MCF 10A (cell line): Measurements from ENCODE around the gene PUSL1. TPM values are rescaled to one million over a fixed set of nuclear protein-coding genes. Genes with fewer than 3 reads are reported as not detected.

Experiments used
- BruUV-seq: library from RNA; stranded (reverse); fragments of 400-500 nt; replicated peaks from 2 replicates; lab custom pipeline; 2021; lab: Mats Ljungman, UMichigan
- CTCF ChIA-PET: fragments of 300-600 bp; sonication (Branson Sonifier 250); formaldehyde crosslinking; extraction: SDS; loops from one replicate; lab custom pipeline; 2021; ENCODE audit warnings: antibody characterized with exemption, inconsistent platforms; lab: Yijun Ruan, JAX
- POLR2A ChIA-PET: fragments of 300-600, 350-650 bp; sonication (Branson Sonifier 250); formaldehyde crosslinking; extraction: SDS; loops from one replicate; lab custom pipeline; 2020; ENCODE audit warnings: antibody characterized with exemption, inconsistent platforms; lab: Yijun Ruan, JAX
- DNase-seq: peaks from one replicate; pipeline ENCODE4 v3.0.0-alpha.2; 2018; ENCODE audit not compliant: unreplicated experiment
- H3K27ac Mint-ChIP-seq: one replicate; pipeline ENCODE4 v1.8.0; 2022; ENCODE audit warnings: mild to moderate bottlenecking, low read depth, mixed read lengths; ENCODE audit not compliant: unreplicated experiment
- H3K27me3 Mint-ChIP-seq: one replicate; pipeline ENCODE4 v1.8.0; 2022; ENCODE audit warnings: mixed read lengths; ENCODE audit not compliant: insufficient read depth, unreplicated experiment
- H3K36me3 Mint-ChIP-seq: one replicate; pipeline ENCODE4 v1.8.0; 2022; ENCODE audit warnings: mild to moderate bottlenecking, moderate library complexity, mixed read lengths; ENCODE audit not compliant: insufficient read depth, unreplicated experiment
- H3K4me1 Mint-ChIP-seq: one replicate; pipeline ENCODE4 v1.8.0; 2022; ENCODE audit warnings: mixed read lengths; ENCODE audit not compliant: insufficient read depth, unreplicated experiment
- H3K4me3 Mint-ChIP-seq: one replicate; pipeline ENCODE4 v1.8.0; 2022; ENCODE audit warnings: mild to moderate bottlenecking, moderate library complexity, mixed read lengths; ENCODE audit not compliant: unreplicated experiment
- H3K9me3 Mint-ChIP-seq: one replicate; pipeline ENCODE4 v1.8.0; 2022; ENCODE audit warnings: mixed read lengths; ENCODE audit not compliant: unreplicated experiment
- CTCF ChIP-seq: fragments of 200-600 bp; IDR thresholded peaks from one replicate; pipeline ENCODE4 v1.8.0; 2022; ENCODE audit warnings: antibody characterized with exemption, mild to moderate bottlenecking; ENCODE audit not compliant: unreplicated experiment
- intact Hi-C: fragments of 100-400 bp; cut with micrococcal nuclease; formaldehyde crosslinking; loops from 2 replicates; pipeline ENCODE4 v1.14.1; 2022
- total RNA-seq: library from RNA; stranded (reverse); gene quantifications from 2 replicates; pipeline ENCODE4 v1.2.3, GENCODE V29; 2022

The PUSL1 gene
- total RNA-seq, 1 experiment from 2014 or later, result 27.4 TPM

GRCh38 chr1:1353389-1354151, 45.2 kb downstream of the PUSL1 start:
- peaks cover 5% of the 10 kb centered on the region for H3K36me3 Mint-ChIP-seq
- H3K27me3 Mint-ChIP-seq, result no peaks in the 10 kb centered on the region
- H3K4me1 Mint-ChIP-seq, result no peaks in the 10 kb centered on the region
- no peak for DNase-seq
- POLR2A ChIA-PET, result interaction anchor here (1.3 to 2.0 kb wide), 2 partner anchors 18 to 21 kb away, joined by 4 to 7 read pairs; partner anchors contain the start of gene AURKAIP1
- BruUV-seq, result no TSS peak
- H3K27ac Mint-ChIP-seq, result no peak overlapping the region
- no peak overlapping the region for H3K4me3 Mint-ChIP-seq
- CTCF ChIA-PET, result interaction anchor here (1.5 kb wide), 1 partner anchor 18 kb away, joined by 9 read pairs; no protein-coding TSS in a partner anchor
- intact Hi-C loops, result no loop called here
- no peak for TF ChIP-seq CTCF
- H3K9me3 Mint-ChIP-seq, result no peaks in the 10 kb centered on the region

GRCh38 chr1:1354271-1355247, 46.2 kb downstream of the PUSL1 start:
- H3K27me3 Mint-ChIP-seq, result no peaks in the 10 kb centered on the region
- H3K9me3 Mint-ChIP-seq, result no peaks in the 10 kb centered on the region
- intact Hi-C loops, result no loop called here
- no peak for DNase-seq
- no peaks in the 10 kb centered on the region for H3K4me1 Mint-ChIP-seq
- no peak overlapping the region for H3K4me3 Mint-ChIP-seq
- H3K36me3 Mint-ChIP-seq, result peaks cover 5% of the 10 kb centered on the region
- POLR2A ChIA-PET, result no interaction called here
- no TSS peak for BruUV-seq
- no peak for TF ChIP-seq CTCF
- CTCF ChIA-PET, result interaction anchor here (1.5 kb wide), 1 partner anchor 17 kb away, joined by 9 read pairs; no protein-coding TSS in a partner anchor
- no peak overlapping the region for H3K27ac Mint-ChIP-seq

GRCh38 chr1:1355416-1355815, 47.0 kb downstream of the PUSL1 start:
- Mint-ChIP-seq H3K36me3 (peaks cover 5% of the 10 kb centered on the region), H3K4me1 (peaks cover under 1% of the 10 kb centered on the region), H3K27me3 (no peaks in the 10 kb centered on the region), H3K27ac (no peak overlapping the region), H3K9me3 (no peaks in the 10 kb centered on the region), H3K4me3 (no peak overlapping the region)
- BruUV-seq, result no TSS peak
- ChIA-PET CTCF (no interaction called here), POLR2A (interaction anchor here (0.8 kb wide), 1 partner anchor 23 kb away, joined by 3 read pairs; no protein-coding TSS in a partner anchor)
- no peak for TF ChIP-seq CTCF
- DNase-seq, result no peak
- intact Hi-C loops, result no loop called here
